NCI-H524 treated with DMSO at 0.1 percent for 48 hours (cell line): ENCODE measurements around the gene URB2.
A peak's percentile ranks its signal among the peaks of the same experiment; 100 is the strongest.
"Not testable (repeated sequence)": the region's sequence is repeated elsewhere in the genome, so short reads cannot be mapped to it uniquely, and the experiment has no call there.

Experiments used
- DNase-seq: peaks from one replicate; lab custom pipeline; 2025; lab: John Stamatoyannopoulos, UW

The URB2 gene

DNA sequence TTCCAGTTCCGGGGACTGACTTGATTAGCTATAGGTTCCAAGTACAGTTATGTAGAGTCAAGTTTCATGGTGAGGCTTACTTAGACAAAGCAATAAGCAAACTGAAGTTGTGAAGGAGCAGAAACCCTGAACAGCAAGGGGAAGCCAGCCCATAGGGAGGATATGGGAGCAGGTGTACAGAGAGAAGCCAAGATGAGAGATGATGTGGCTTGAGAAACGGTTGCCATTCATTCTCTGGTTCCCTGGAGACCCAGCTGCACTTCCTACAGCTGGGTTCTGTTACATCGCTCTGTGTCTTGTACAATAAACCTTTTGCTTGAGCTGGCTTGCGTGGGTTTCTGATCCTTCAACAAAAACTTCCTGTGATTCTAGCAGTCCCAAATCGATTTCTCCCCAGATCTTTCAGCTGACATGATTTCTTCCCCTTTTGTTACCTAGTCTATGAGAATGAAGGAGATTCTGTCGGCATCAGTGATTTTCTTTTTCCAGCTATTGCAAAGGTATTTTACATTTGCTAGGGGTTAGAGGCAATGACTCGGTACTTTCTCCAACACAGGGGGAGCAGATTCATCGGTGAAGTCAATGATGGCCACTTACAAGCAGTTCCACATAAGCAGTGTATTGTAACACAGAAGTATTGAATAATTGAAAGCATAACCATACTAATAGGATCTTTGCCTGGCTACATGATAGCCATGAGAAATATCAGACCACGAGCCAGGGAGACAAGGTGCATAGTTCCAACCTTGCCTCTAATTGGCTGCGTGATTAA is 67.3 kb downstream of the URB2 start:
- no peak for DNase-seq

DNA sequence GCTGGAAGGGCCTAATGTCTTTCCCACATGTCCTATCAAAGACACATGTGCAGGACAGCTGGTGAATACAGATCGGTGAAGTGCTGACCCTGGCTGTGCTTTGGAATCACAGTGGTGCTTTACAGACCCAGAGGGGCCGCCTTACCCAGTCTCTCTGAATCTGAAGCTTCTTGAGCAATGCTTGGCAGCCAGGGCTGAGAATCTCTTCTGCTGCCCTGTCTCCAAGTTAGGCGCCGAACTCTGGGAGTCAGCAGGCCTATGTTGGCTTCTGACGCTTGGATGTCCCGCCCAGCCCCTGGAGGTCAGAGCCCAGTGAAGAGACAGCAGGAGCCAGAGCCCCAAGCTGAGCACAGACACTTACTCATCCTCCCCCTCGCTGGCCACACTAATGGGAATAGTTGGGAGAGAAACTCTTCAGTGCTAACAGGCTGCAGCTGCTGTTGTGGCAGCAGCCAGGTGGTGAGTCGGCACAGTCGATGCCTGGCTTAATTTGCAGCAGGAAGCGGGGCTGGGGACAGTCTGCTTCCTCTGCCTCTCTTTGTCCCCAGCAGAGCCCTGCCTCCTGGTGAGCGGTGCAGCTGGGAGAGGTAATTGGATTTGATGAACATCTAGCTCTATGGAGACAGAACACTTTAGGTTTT is 68.1 kb downstream of the URB2 start:
- DNase-seq, result peak; percentile 77

- DNase-seq, result no peak
These were observed 70.3 kb downstream of the URB2 start for GRCh38 chr1:229696385-229696784.

GRCh38 chr1:229699613-229700267 is 73.7 kb downstream of the URB2 start:
- DNase-seq, result no peak

GRCh38 chr1:229704157-229704556 is 78.1 kb downstream of the URB2 start:
- no peak for DNase-seq

- DNase-seq, result not testable (repeated sequence)
These were observed 79.1 kb downstream of the URB2 start for GRCh38 chr1:229705152-229705551.

DNA sequence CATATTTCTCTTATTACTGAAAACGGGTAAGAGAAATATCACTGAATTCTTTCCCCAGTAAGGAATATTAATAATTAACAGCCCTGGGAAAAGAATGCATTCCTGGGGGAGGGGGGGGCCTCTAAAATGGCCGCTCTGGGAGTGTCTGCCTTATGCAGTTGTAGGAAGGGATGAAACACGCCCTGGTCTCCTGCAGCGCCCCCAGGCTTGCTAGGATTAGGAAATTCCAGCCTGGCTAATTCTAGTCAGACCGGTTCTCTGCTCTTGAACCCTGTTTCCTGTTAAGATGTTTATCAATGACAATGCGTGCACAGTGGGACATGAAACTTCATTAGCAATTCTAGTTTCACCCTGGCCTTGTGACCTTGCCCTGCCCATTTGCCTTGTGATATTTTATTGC is 81.1 kb downstream of the URB2 start:
- DNase-seq, result not testable (repeated sequence)

GRCh38 chr1:229709500-229710013 is 83.5 kb downstream of the URB2 start:
- DNase-seq, result no peak
